ENCODE results near the gene SNTG2.

GRCh38 chr2:941871-942270, 8.8 kb upstream of the SNTG2 start:
- TF ChIP-seq CTCF (IDR thresholded peaks at IDR 0.05) (no peak), ZFX (IDR thresholded peaks at IDR 0.05; ENCODE audit: borderline replicate concordance) (no peak)

Measured in 22Rv1 (cell line).